Activated T-cell treated with anti-CD3 and anti-CD28 coated beads for 24 hours (primary cell): Measurements from ENCODE around the gene DUOXA2.
"Not testable (repeated sequence)": the region's sequence is repeated elsewhere in the genome, so short reads cannot be mapped to it uniquely, and the experiment has no call there.

Experiments
- DNase-seq: peaks from one replicate; pipeline ENCODE4 v3.0.0-alpha.2; 2020; ENCODE audit warnings: low read depth

Gene DUOXA2

DNA sequence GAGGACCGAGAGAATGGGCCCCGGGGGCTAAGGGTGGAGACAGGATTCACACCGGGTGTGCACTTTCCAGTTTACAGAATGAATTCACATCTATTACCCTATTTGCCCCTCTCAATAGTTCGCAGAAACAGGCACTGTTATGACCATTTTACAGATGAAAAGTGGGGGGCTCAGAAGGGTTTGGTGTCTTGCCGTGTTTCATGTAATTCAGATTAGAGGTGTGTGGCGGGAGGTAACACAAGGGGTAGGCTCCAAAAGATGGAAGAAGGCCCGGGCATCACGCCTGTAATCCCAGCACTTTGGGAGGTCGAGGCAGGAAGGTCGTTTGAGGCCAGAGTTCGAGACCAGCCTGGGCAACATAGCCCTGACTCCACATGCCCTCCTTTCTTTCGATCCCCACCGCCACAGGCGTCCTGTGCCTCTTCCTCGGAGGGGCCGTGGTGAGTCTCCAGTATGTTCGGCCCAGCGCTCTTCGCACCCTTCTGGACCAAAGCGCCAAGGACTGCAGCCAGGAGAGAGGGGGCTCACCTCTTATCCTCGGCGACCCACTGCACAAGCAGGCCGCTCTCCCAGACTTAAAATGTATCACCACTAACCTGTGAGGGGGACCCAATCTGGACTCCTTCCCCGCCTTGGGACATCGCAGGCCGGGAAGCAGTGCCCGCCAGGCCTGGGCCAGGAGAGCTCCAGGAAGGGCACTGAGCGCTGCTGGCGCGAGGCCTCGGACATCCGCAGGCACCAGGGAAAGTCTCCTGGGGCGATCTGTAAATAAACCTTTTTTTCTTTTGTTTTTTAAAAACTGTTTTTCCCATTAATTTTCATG lies 3.4 kb downstream of the DUOXA2 start:
- DNase-seq = no peak

GRCh38 chr15:45118131-45118588 lies 4.0 kb downstream of the DUOXA2 start:
- peak; percentile 79 for DNase-seq

GRCh38 chr15:45118996-45119395 lies 4.9 kb downstream of the DUOXA2 start:
- DNase-seq = no peak

DNA sequence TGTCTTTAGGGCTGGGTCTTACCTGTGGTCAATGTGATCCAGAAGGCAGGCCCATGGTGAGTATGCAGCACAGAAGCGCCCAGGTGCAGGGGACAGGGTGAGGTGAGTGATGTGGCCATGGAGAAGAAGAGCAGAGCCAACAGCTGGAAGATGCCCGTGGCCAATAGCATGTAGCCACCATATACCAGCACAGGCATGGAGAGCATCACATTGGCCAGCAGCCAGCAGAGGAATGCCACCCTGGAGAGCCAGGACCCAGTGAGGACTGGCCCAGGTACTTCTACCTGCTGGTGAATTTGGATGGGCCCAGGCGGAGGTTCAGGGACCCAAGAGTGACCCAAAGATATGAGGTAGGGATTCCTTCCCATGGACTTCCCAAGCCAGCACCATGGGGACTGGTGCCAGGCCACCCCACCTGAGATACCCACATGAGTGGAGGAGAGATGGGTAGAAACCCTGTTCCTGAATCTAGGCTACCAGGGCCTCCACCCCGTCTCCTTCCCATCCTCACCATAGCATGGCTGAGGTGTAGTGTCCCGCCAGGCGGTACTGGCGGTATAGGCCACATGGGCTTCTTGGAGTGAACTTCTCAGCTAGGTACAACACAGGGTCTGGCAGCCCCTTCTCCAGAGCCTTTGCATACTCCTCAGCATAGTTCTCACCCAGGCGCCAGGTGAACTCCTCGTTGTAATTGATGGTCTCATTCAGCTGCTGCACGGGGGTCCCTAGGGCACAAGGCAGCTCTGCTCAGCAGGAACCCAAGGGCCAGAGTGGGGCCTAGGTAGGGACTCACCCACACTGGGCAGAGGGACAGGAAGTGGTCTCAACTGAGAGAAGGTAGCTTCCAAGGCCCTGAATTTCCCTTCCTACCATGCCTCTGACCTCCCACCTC lies 6.2 kb downstream of the DUOXA2 start:
- DNase-seq = no peak

DNA sequence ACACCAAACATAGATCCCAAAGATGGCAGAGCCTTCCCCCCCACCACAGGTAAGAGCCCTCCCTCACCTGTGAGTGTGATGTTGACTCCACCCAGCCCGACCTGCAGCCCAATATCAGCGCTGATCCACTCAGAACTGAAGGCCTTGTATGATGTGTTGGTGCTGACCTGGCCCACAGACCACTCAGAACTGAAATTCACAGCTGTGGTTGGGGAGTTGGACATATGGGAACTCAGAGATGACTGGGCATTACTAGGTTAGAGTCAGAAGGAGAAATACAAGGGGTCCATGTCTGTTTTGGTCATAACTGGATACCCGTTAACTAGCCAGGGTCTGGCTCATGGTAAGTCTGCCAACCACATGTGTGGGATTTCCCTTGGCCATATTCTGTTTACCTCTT lies 6.9 kb downstream of the DUOXA2 start:
- DNase-seq = no peak

DNA sequence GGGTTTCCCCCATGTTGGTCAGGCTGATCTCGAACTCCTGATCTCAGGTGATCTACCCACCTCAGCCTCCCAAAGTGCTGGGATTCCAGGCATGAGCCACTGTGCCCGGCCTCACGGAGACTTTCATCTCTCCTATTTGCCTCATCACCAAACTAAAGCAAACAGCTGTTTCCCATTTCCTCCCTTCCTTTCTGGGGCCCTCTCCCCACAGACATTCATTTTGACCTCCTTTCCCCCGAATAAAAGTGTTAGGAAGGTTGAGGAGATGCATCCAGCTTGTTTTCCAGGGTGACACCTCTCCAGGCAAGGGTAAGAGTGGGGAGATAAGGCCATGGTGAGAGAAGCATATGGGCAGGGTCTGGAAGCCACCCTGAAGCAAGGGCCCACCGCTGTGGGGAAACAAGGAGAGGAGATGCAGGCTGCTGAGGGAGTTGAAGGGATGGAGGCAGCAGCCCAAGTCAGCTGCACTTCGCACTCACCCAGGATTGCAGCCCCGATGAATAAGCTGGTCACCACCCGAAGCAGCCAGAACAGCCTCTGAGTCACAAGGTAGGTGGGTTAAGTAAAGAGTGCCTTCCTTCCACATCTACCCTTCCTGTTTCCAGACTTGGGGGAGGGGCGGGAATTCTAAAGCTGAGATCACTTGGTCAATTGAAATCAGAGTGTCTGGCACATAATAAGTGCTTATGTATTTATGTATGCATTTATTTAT lies 7.7 kb downstream of the DUOXA2 start:
- DNase-seq = no peak

- no peak for DNase-seq
These were observed 8.6 kb downstream of the DUOXA2 start for GRCh38 chr15:45122719-45123118.

GRCh38 chr15:45123397-45123796 lies 9.3 kb downstream of the DUOXA2 start:
- no peak for DNase-seq

DNA sequence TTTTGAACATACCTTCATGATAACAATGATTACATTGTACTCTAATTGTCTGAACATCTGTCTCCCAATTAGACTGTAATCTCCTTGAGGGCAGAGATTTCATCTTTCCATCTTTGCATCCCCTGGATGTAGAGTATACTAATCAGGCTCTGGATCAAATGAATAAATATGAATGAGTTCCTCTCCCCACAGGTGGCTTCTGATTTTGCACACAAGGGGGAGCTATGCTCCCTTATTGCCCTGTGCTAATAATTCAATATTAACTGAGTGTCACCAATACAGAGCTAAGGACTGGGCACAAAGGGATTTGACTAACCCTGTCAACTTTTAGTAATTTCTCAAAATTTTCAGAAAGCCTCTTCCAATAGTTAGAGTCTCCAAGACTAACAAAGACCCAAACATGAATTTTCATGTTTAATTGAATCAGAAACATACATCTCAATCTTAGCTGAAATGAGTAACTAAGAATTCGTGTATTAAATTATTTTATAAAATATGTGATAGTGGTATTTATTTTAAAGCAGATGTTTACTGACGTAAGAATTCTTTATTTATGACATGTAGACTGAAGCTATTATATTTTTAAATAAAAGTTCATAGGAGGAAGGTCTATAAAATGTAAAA lies 12.5 kb downstream of the DUOXA2 start:
- DNase-seq = peak; percentile 27

GRCh38 chr15:45128971-45129639 lies 15.0 kb downstream of the DUOXA2 start:
- no peak for DNase-seq

DNA sequence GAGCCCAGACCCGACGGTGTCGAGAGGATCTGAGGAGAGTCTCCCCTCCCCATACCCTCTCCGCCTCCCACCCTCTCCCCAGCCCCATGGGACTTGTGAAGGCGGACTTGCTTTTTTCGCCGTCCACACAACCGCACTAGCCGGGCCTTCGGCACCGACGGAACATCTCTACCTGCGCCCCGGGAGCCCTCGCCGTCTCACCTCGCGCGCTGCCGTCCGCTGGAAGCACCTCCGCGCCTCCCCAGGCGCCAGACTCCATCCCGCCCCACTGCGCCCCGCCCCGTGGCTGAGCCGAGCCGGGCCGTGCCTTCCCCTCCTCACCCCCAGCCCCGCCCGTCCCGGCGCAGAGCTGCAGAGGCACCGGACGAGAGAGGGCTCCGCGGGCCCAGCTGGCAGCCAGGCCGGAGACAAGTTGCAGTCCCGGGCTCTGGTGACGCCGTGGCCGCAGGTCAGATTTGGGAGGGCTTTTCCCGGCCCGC lies 15.6 kb downstream of the DUOXA2 start, which contains the start of the genes DUOX1 and DUOXA1:
Gene DUOX1 (plus strand): TSS at position 344 of the 479 bp plus-strand sequence. CDS start 1,973 bp downstream, outside the sequence.
Gene DUOXA1 (minus strand): TSS at position 229 of the 479 bp plus-strand sequence. CDS start 6,865 bp downstream, outside the sequence.
- peak; percentile 16 for DNase-seq

GRCh38 chr15:45130291-45131000 lies 16.3 kb downstream of the DUOXA2 start:
- no peak for DNase-seq

DNA sequence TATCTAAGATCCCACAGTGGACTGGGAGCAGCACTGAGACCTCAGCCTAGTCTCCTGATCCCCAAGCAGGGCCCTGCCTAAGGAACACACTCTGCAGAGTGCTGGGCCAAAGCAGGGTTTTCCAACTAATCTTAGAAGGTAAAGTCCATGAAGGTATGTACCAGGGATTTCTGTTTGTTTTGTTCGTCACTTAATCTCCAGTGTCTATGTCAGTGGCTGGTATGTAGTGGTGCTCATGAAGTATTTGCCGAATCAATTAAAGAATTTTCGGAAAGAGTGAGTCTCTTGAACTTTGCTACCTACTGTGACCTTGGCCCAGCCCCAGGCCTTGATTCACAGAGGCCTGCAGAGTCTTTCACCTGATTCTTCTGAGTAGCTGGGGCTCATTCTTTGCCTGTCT lies 17.4 kb downstream of the DUOXA2 start:
- DNase-seq = no peak

GRCh38 chr15:45132844-45133560 lies 18.9 kb downstream of the DUOXA2 start:
- no peak for DNase-seq

GRCh38 chr15:45133561-45133920 lies 19.4 kb downstream of the DUOXA2 start:
- DNase-seq = no peak

- no peak for DNase-seq
These were observed 19.9 kb downstream of the DUOXA2 start for GRCh38 chr15:45134046-45134445.

- DNase-seq = no peak
These were observed 20.8 kb downstream of the DUOXA2 start for GRCh38 chr15:45134682-45135604.

- DNase-seq = not testable (repeated sequence)
These were observed 21.7 kb downstream of the DUOXA2 start for GRCh38 chr15:45135705-45136377.
